Activated T-cell treated with anti-CD3 and anti-CD28 coated beads, Interleukin-2, amount 50 U/mL, for 48 hours (primary cell): ENCODE results near the gene UBAC2.
"Not testable (repeated sequence)": the region's sequence is repeated elsewhere in the genome, so short reads cannot be mapped to it uniquely, and the experiment has no call there.

ENCODE experiments used
- DNase-seq, 2 experiments: peaks; one replicate each; pipeline ENCODE4 v3.0.0-alpha.2; 2020

UBAC2 gene

GRCh38 chr13:99215184-99215830 is 14.7 kb downstream of the UBAC2 start:
- DNase-seq: peak; percentile 76 to 77

- DNase-seq: peak; percentile 61
Observed at GRCh38 chr13:99217461-99218110, 16.9 kb downstream of the UBAC2 start.

GRCh38 chr13:99218126-99218525 is 17.5 kb downstream of the UBAC2 start:
- DNase-seq: no peak

- DNase-seq: no peak
Observed at GRCh38 chr13:99218545-99218944, 17.9 kb downstream of the UBAC2 start.

GRCh38 chr13:99218969-99219368 is 18.3 kb downstream of the UBAC2 start:
- peak; percentile 54 to 67 for DNase-seq

GRCh38 chr13:99220199-99220935 is 19.7 kb downstream of the UBAC2 start:
- no peak for DNase-seq

- no peak for DNase-seq
Observed at GRCh38 chr13:99221567-99222239, 21.0 kb downstream of the UBAC2 start.

GRCh38 chr13:99223587-99223986 is 22.9 kb downstream of the UBAC2 start:
- DNase-seq: no peak

GRCh38 chr13:99224021-99224420 is 23.4 kb downstream of the UBAC2 start:
- no peak for DNase-seq

- DNase-seq: no peak
Observed at GRCh38 chr13:99225078-99225477, 24.4 kb downstream of the UBAC2 start.

GRCh38 chr13:99226513-99226912 is 25.9 kb downstream of the UBAC2 start:
- DNase-seq: no peak

- DNase-seq: no peak
Observed at GRCh38 chr13:99227331-99227900, 26.8 kb downstream of the UBAC2 start.

- DNase-seq: no peak
Observed at GRCh38 chr13:99227909-99228688, 27.4 kb downstream of the UBAC2 start.

- DNase-seq: peak in 1 of 2 experiments; percentile 45
Observed at GRCh38 chr13:99228737-99229691, 28.4 kb downstream of the UBAC2 start.

GRCh38 chr13:99230588-99230987 is 29.9 kb downstream of the UBAC2 start:
- not testable (repeated sequence) for DNase-seq

GRCh38 chr13:99230991-99231390 is 30.3 kb downstream of the UBAC2 start:
- DNase-seq: no peak

- DNase-seq: no peak
Observed at GRCh38 chr13:99231721-99232120, 31.1 kb downstream of the UBAC2 start.

GRCh38 chr13:99237981-99238662 is 37.5 kb downstream of the UBAC2 start:
- peak in 1 of 2 experiments; percentile 54 for DNase-seq

- no peak for DNase-seq
Observed at GRCh38 chr13:99246100-99246499, 45.4 kb downstream of the UBAC2 start.

GRCh38 chr13:99249178-99249577 is 48.5 kb downstream of the UBAC2 start:
- DNase-seq: not testable (repeated sequence)
